ENCODE data around the gene VAV3. TPM values are rescaled to one million over a fixed set of nuclear protein-coding genes. Genes with fewer than 3 reads are reported as not detected.

Gene VAV3
- total and polyA plus RNA-seq, 2 donors = 7.9 to 15.8 TPM

DNA sequence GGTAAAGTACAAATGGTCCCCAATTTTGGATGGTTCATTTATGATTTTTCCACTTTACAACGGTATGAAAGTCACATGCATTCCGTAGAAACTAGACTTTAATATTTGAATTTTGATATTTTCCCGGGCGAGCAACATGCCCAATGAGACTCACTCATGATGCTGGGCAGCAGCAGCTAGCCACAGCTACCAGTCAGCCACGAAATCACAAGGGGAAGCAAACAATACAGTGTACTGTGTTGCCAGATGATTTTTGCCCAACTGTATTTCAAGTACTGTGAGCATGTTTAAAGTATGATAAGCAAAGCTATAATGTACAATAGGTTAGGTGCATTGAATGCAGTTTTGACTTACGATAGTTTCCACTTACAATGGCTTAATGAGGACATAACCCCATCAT, 266.8 kb downstream of the VAV3 start:
- no peaks in the 10 kb centered on the region for H3K4me1 ChIP-seq (ENCODE audit: control insufficient read depth in 2 of 2, insufficient read depth in 2 of 2, low read length in 2 of 2)
- H3K27ac ChIP-seq (ENCODE audit: low read depth in 1 of 2, low read length in 1 of 2) = no peak overlapping the region
- no peak overlapping the region for H3K4me3 ChIP-seq (ENCODE audit: low read length in 2 of 2)
- WGBS = 96% methylated on average over 6 of the region's 6 CpGs
- no peaks in the 10 kb centered on the region for H3K9me3 ChIP-seq (ENCODE audit: control insufficient read depth in 2 of 2, insufficient read depth in 1 of 2, low read length in 1 of 2)
- H3K36me3 ChIP-seq (ENCODE audit: control insufficient read depth in 2 of 2, insufficient read depth in 2 of 2, low read length in 1 of 2) = no peaks in the 10 kb centered on the region
- no peak for DNase-seq (ENCODE audit: low read depth in 6 of 9, low spot score in 9 of 9)
- no peaks in the 10 kb centered on the region for H3K27me3 ChIP-seq (ENCODE audit: control insufficient read depth in 2 of 2, insufficient read depth in 1 of 2, low read length in 1 of 2)

DNA sequence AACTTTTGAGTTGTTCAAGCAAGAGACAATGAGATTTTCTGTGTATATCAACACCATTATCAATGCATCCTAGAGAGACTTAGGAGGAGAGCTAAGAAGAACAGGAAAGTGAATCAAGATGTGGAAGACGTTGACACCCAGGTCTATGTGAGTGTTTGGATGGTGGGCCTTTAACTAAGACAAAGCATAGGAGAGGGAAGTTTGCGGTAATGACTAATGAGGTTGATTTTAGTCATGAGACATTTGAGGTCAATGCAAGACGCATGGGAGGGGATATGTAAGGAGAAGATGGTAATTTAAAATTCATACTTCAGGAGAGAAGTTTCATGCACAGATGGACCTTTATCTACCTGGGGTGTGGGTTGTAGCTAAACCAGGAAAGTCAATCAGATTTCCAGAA, 269.6 kb downstream of the VAV3 start:
- DNase-seq (ENCODE audit: low read depth in 6 of 9, low spot score in 9 of 9) = no peak
- 97% methylated on average over 3 of the region's 3 CpGs for WGBS

DNA sequence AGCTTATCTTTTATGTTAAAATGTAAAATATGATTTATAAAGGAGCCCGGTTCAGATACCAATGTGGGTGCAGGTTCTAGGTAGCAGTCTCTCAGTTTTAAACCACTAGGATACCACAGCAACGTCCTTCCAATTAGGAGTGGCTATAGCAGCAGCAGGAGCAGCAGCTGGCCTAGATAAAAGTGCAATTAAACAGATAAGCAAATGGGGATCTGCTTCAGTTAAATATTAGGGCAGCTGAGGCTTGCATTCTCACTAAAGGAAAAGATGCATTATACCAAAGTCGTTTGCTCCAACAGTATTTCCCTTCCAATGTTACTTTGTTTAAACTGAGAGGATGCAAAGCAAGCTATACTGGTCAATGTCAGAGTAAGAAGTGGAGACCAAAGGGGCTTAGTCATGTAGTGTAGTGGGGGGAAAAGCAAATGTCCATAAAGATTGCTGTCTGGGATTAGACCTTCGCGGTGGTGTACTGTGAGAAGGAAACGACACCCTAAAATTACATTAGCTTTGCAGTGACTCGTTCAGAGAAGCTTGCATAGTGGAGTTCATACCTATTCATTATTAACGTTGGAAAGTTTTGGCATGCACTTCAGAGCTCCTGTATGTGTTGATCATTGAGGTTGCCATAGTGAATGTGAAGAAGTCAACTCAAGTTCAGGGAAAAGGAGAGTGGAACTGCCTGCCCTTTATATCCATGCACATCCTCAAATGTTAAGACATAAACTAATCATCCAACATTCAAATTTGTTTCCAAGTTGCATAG, 272.2 kb downstream of the VAV3 start:
- H3K9me3 ChIP-seq (ENCODE audit: control insufficient read depth in 2 of 2, insufficient read depth in 1 of 2, low read length in 1 of 2) = no peaks in the 10 kb centered on the region
- H3K36me3 ChIP-seq (ENCODE audit: control insufficient read depth in 2 of 2, insufficient read depth in 2 of 2, low read length in 1 of 2) = no peaks in the 10 kb centered on the region
- H3K27me3 ChIP-seq (ENCODE audit: control insufficient read depth in 2 of 2, insufficient read depth in 1 of 2, low read length in 1 of 2) = no peaks in the 10 kb centered on the region
- no peak overlapping the region for H3K4me3 ChIP-seq (ENCODE audit: low read length in 2 of 2)
- WGBS = 94% methylated on average over 8 of the region's 8 CpGs
- no peak for DNase-seq (ENCODE audit: low read depth in 6 of 9, low spot score in 9 of 9)
- H3K4me1 ChIP-seq (ENCODE audit: control insufficient read depth in 2 of 2, insufficient read depth in 2 of 2, low read length in 2 of 2) = no peaks in the 10 kb centered on the region
- no peak overlapping the region for H3K27ac ChIP-seq (ENCODE audit: low read depth in 1 of 2, low read length in 1 of 2)

More for the DNA sequence above, 269.6 kb downstream of the VAV3 start:
- Histone ChIP-seq H3K4me3 (ENCODE audit: low read length in 2 of 2) (no peak overlapping the region), H3K27me3 (ENCODE audit: control insufficient read depth in 2 of 2, insufficient read depth in 1 of 2, low read length in 1 of 2) (no peaks in the 10 kb centered on the region), H3K36me3 (ENCODE audit: control insufficient read depth in 2 of 2, insufficient read depth in 2 of 2, low read length in 1 of 2) (no peaks in the 10 kb centered on the region), H3K4me1 (ENCODE audit: control insufficient read depth in 2 of 2, insufficient read depth in 2 of 2, low read length in 2 of 2) (no peaks in the 10 kb centered on the region), H3K9me3 (ENCODE audit: control insufficient read depth in 2 of 2, insufficient read depth in 1 of 2, low read length in 1 of 2) (no peaks in the 10 kb centered on the region), H3K27ac (ENCODE audit: low read depth in 1 of 2, low read length in 1 of 2) (no peak overlapping the region)

DNA sequence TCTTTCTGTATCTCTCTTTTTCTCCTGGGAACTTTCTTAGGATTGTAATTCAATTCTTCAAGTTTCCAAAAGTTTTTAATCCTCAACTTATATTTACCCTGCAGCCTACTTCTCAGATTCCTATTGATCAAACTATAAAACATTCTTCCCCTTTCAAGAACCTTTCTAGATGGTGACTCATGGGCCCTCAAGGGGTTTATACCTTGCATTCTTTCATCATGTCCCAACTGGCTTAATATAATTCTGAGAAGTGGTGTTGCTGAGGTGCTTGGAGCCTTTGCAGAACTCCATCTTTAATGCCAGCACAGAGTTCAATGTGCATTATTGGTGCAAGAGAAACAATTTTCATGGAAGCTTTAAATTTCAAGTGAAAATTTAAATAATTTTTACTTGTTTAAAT, 273.4 kb downstream of the VAV3 start:
- no peaks in the 10 kb centered on the region for H3K4me1 ChIP-seq (ENCODE audit: control insufficient read depth in 2 of 2, insufficient read depth in 2 of 2, low read length in 2 of 2)

DNA sequence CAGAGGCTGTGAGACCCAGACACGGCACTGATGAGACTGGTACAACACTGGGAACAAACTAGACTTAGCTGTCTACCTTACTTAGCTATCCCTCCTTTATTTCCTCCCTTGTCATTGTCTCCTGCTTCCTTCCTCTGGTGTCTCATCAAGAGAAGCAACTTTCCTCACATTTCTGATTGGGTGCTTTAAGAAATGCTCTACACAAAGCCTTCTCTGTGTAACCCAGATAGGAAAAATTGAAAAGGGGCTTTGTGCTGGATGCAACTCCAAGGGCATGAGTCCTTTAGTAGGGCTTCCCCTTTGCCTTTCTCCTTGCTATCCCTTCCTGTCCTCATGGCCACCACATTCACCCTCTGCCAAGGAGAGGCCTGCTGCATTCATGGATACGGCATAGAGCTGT, 274.5 kb downstream of the VAV3 start:
- Histone ChIP-seq H3K9me3 (ENCODE audit: control insufficient read depth in 2 of 2, insufficient read depth in 1 of 2, low read length in 1 of 2) (no peaks in the 10 kb centered on the region), H3K4me1 (ENCODE audit: control insufficient read depth in 2 of 2, insufficient read depth in 2 of 2, low read length in 2 of 2) (no peaks in the 10 kb centered on the region), H3K4me3 (ENCODE audit: low read length in 2 of 2) (no peak overlapping the region), H3K27ac (ENCODE audit: low read depth in 1 of 2, low read length in 1 of 2) (no peak overlapping the region), H3K27me3 (ENCODE audit: control insufficient read depth in 2 of 2, insufficient read depth in 1 of 2, low read length in 1 of 2) (no peaks in the 10 kb centered on the region), H3K36me3 (ENCODE audit: control insufficient read depth in 2 of 2, insufficient read depth in 2 of 2, low read length in 1 of 2) (no peaks in the 10 kb centered on the region)
- 97% methylated on average over 2 of the region's 2 CpGs for WGBS
- no peak for DNase-seq (ENCODE audit: low read depth in 6 of 9, low spot score in 9 of 9)

More for the DNA sequence above, 273.4 kb downstream of the VAV3 start:
- Histone ChIP-seq H3K36me3 (ENCODE audit: control insufficient read depth in 2 of 2, insufficient read depth in 2 of 2, low read length in 1 of 2) (no peaks in the 10 kb centered on the region), H3K27ac (ENCODE audit: low read depth in 1 of 2, low read length in 1 of 2) (no peak overlapping the region), H3K27me3 (ENCODE audit: control insufficient read depth in 2 of 2, insufficient read depth in 1 of 2, low read length in 1 of 2) (no peaks in the 10 kb centered on the region), H3K4me3 (ENCODE audit: low read length in 2 of 2) (no peak overlapping the region), H3K9me3 (ENCODE audit: control insufficient read depth in 2 of 2, insufficient read depth in 1 of 2, low read length in 1 of 2) (no peaks in the 10 kb centered on the region)
- DNase-seq (ENCODE audit: low read depth in 6 of 9, low spot score in 9 of 9) = no peak

DNA sequence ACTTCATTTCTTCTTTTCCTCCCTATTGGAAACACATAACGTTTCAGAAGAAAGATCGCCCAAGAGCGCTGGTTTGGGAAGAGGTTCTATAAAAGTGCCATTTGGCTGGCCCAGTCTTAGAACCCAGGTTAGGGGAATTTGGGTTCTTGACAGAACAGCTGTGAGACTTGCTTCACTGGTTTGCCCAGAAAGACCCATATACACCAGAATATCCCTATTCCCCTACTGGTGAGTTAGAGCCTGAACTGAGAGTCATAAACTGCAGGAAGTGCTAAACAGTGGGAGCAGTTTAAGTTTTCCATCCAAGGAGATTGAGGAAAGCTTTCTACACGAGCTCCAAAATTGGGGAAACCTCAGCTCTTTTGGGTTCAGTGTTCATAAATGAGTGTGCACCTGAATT, 275.2 kb downstream of the VAV3 start:
- Histone ChIP-seq H3K4me1 (ENCODE audit: control insufficient read depth in 2 of 2, insufficient read depth in 2 of 2, low read length in 2 of 2) (no peaks in the 10 kb centered on the region), H3K27me3 (ENCODE audit: control insufficient read depth in 2 of 2, insufficient read depth in 1 of 2, low read length in 1 of 2) (no peaks in the 10 kb centered on the region), H3K27ac (ENCODE audit: low read depth in 1 of 2, low read length in 1 of 2) (no peak overlapping the region), H3K9me3 (ENCODE audit: control insufficient read depth in 2 of 2, insufficient read depth in 1 of 2, low read length in 1 of 2) (no peaks in the 10 kb centered on the region), H3K36me3 (ENCODE audit: control insufficient read depth in 2 of 2, insufficient read depth in 2 of 2, low read length in 1 of 2) (no peaks in the 10 kb centered on the region), H3K4me3 (ENCODE audit: low read length in 2 of 2) (no peak overlapping the region)
- WGBS = 98% methylated on average over 4 of the region's 4 CpGs
- DNase-seq (ENCODE audit: low read depth in 6 of 9, low spot score in 9 of 9) = no peak

DNA sequence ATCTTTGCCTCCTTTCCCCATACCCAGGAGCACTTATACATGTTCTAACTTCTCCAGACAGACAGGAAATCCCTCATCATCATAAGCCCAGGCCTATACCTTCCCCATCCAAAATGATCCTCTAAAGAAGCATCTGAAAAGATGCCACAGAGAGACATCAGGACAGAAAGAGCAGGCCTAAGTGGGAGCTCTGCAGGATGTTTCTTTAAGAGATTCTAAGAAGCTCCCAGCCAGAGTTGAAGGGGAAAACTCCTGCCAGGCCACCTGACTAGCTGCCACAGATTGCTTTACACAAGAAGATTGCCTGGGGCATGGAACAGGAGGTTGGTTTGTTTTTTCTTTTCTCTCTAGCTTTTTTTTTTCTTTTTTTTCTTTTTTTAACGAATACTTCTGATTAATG, 275.8 kb downstream of the VAV3 start:
- Histone ChIP-seq H3K27ac (ENCODE audit: low read depth in 1 of 2, low read length in 1 of 2) (no peak overlapping the region), H3K36me3 (ENCODE audit: control insufficient read depth in 2 of 2, insufficient read depth in 2 of 2, low read length in 1 of 2) (no peaks in the 10 kb centered on the region)
- 97% methylated on average over 1 of the region's 1 CpG for WGBS

DNA sequence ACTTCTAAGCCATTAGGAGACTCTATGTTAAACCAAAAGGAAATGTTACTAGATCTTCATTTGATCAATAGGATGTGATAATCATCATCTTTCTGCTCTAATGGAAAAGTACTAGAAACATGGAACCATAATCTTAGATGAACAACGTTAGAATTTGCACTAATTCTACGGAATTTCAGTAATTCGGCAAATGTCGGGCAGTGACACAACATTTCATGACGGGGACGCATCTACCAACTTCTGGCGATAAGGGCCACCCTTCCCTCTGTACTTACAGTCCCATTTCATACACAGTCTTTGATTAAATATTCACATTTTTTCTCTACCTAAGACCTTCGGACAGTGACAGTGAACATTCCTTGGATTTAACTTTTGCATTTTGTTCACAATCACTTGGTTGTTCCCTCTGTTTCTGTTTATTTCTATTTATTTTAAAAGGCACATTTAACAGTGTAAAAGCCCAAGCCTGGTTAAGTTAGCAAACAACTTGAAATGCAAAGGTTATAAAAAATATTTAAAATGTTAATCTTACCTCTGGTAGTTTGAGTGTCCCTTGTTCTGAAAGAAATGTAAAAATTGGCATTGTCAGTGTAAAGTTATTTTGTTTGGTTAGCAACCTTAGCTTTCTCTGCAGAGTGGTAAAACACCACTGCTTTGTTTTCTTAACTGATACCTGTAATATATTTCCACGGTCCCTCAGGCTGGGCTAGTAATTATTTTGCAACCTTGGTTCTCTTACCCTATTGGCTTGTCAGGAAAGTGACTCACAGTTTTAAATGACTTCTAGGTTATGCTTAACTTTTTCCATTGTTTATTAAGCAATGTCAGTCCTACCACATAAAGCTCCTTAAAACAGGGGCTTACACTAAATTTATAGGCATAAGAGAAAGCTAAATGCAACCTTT, 276.9 kb downstream of the VAV3 start:
- H3K27ac ChIP-seq (ENCODE audit: low read depth in 1 of 2, low read length in 1 of 2) = no peak overlapping the region
- DNase-seq (ENCODE audit: low read depth in 6 of 9, low spot score in 9 of 9) = no peak
- WGBS = 91% methylated on average over 9 of the region's 9 CpGs
- no peak overlapping the region for H3K4me3 ChIP-seq (ENCODE audit: low read length in 2 of 2)
- no peaks in the 10 kb centered on the region for H3K4me1 ChIP-seq (ENCODE audit: control insufficient read depth in 2 of 2, insufficient read depth in 2 of 2, low read length in 2 of 2)
- H3K9me3 ChIP-seq (ENCODE audit: control insufficient read depth in 2 of 2, insufficient read depth in 1 of 2, low read length in 1 of 2) = no peaks in the 10 kb centered on the region
- H3K27me3 ChIP-seq (ENCODE audit: control insufficient read depth in 2 of 2, insufficient read depth in 1 of 2, low read length in 1 of 2) = no peaks in the 10 kb centered on the region
- H3K36me3 ChIP-seq (ENCODE audit: control insufficient read depth in 2 of 2, insufficient read depth in 2 of 2, low read length in 1 of 2) = no peaks in the 10 kb centered on the region

More for the DNA sequence above, 275.8 kb downstream of the VAV3 start:
- H3K27me3 ChIP-seq (ENCODE audit: control insufficient read depth in 2 of 2, insufficient read depth in 1 of 2, low read length in 1 of 2) = no peaks in the 10 kb centered on the region
- peak in 1 of 9 donors; percentile 9 for DNase-seq (ENCODE audit: low read depth in 6 of 9, low spot score in 9 of 9)
- H3K4me3 ChIP-seq (ENCODE audit: low read length in 2 of 2) = no peak overlapping the region
- H3K9me3 ChIP-seq (ENCODE audit: control insufficient read depth in 2 of 2, insufficient read depth in 1 of 2, low read length in 1 of 2) = no peaks in the 10 kb centered on the region
- no peaks in the 10 kb centered on the region for H3K4me1 ChIP-seq (ENCODE audit: control insufficient read depth in 2 of 2, insufficient read depth in 2 of 2, low read length in 2 of 2)

DNA sequence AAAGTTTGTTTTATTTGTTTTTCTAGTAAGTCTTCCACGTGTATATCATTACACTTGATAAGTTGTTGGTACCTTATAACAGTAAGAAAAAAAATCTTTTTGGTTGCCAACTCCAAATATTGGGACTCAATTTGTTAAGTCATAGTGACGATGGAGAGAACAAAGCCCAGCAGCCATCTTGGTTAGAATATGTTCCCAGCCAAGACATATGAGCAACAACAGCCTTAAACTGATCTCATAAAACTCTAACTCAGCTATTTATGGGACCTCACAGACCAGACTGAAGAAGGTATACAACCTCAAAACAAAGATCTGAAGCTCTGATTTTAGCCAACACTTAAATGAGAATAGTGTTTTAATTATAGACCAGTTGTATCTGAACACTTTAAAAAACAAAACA, 281.3 kb downstream of the VAV3 start:
- no peaks in the 10 kb centered on the region for H3K9me3 ChIP-seq (ENCODE audit: control insufficient read depth in 2 of 2, insufficient read depth in 1 of 2, low read length in 1 of 2)
- H3K4me1 ChIP-seq (ENCODE audit: control insufficient read depth in 2 of 2, insufficient read depth in 2 of 2, low read length in 2 of 2) = no peaks in the 10 kb centered on the region
- 95% methylated on average over 2 of the region's 2 CpGs for WGBS
- no peak overlapping the region for H3K4me3 ChIP-seq (ENCODE audit: low read length in 2 of 2)
- no peak for DNase-seq (ENCODE audit: low read depth in 6 of 9, low spot score in 9 of 9)
- H3K36me3 ChIP-seq (ENCODE audit: control insufficient read depth in 2 of 2, insufficient read depth in 2 of 2, low read length in 1 of 2) = no peaks in the 10 kb centered on the region
- H3K27me3 ChIP-seq (ENCODE audit: control insufficient read depth in 2 of 2, insufficient read depth in 1 of 2, low read length in 1 of 2) = no peaks in the 10 kb centered on the region
- no peak overlapping the region for H3K27ac ChIP-seq (ENCODE audit: low read depth in 1 of 2, low read length in 1 of 2)

All from thymus (tissue), 11 donors.